ENCODE data around the gene TM4SF20. TPM values are rescaled to one million over a fixed set of nuclear protein-coding genes. Genes with fewer than 3 reads are reported as not detected.
"Not testable (repeated sequence)": the region's sequence is repeated elsewhere in the genome, so short reads cannot be mapped to it uniquely, and the experiment has no call there.

Gene TM4SF20
- total and polyA plus RNA-seq, 8 donors = 2.8 TPM; not detected in 7

- Histone ChIP-seq H3K36me3 (no peaks in the 10 kb centered on the region), H3K9me3 (no peaks in the 10 kb centered on the region), H3K4me3 (no peak overlapping the region), H3K27ac (no peak overlapping the region), H3K4me1 (no peaks in the 10 kb centered on the region), H3K27me3 (peaks cover 0 to 7% (median 0%) of the 10 kb centered on the region in 3 donors)
- no peak for TF ChIP-seq CTCF (IDR thresholded peaks at IDR 0.05)
- TF ChIP-seq EP300 (IDR thresholded peaks at IDR 0.05) = no peak
- TF ChIP-seq POLR2A (IDR thresholded peaks at IDR 0.05) = no peak
- TF ChIP-seq POLR2AphosphoS5 (IDR thresholded peaks at IDR 0.05) = no peak
- no peak for DNase-seq
- WGBS, 5 donors = 52 to 71% (median 67%) methylated on average over 6 of the region's 6 CpGs
- intact Hi-C loops (cut with DNase I; ENCODE audit: low total_unique reads) = no loop called here
Measured at GRCh38 chr2:227386630-227387029, 7.5 kb upstream of the TM4SF20 start.

- no peaks in the 10 kb centered on the region for H3K4me1 ChIP-seq
- H3K4me3 ChIP-seq = no peak overlapping the region
- H3K27ac ChIP-seq = no peak overlapping the region
Measured at GRCh38 chr2:227383686-227384085, 4.6 kb upstream of the TM4SF20 start.

GRCh38 chr2:227382241-227382835, 3.2 kb upstream of the TM4SF20 start:
- H3K9me3 ChIP-seq; intact Hi-C loops (cut with DNase I; ENCODE audit: low total_unique reads); DNase-seq; H3K4me1 ChIP-seq; H3K4me3 ChIP-seq; H3K36me3 ChIP-seq; H3K27ac ChIP-seq: not testable (repeated sequence)
- WGBS, 5 donors = 69 to 86% (median 73%) methylated on average over 2 of the region's 2 CpGs
- peaks cover 0 to 18% (median 0%) of the 10 kb centered on the region in 3 donors for H3K27me3 ChIP-seq

More at GRCh38 chr2:227383686-227384085, 4.6 kb upstream of the TM4SF20 start:
- TF ChIP-seq CTCF (IDR thresholded peaks at IDR 0.05) (no peak), EP300 (IDR thresholded peaks at IDR 0.05) (no peak), POLR2A (IDR thresholded peaks at IDR 0.05) (no peak), POLR2AphosphoS5 (IDR thresholded peaks at IDR 0.05) (no peak)
- 60 to 79% (median 69%) methylated on average over 3 of the region's 3 CpGs for WGBS, 5 donors
- Histone ChIP-seq H3K27me3 (peaks cover 0 to 18% (median 0%) of the 10 kb centered on the region in 3 donors), H3K9me3 (no peaks in the 10 kb centered on the region), H3K36me3 (no peaks in the 10 kb centered on the region)
- intact Hi-C loops (cut with DNase I; ENCODE audit: low total_unique reads) = no loop called here
- no peak for DNase-seq

GRCh38 chr2:227378371-227378782, 729 bp downstream of the TM4SF20 start:
- H3K4me3 ChIP-seq = no peak overlapping the region
- intact Hi-C loops (cut with DNase I; ENCODE audit: low total_unique reads) = no loop called here
- no peaks in the 10 kb centered on the region for H3K36me3 ChIP-seq
- peaks cover 0 to 14% (median 0%) of the 10 kb centered on the region in 3 donors for H3K27me3 ChIP-seq
- H3K27ac ChIP-seq = no peak overlapping the region
- no peaks in the 10 kb centered on the region for H3K4me1 ChIP-seq
- no peak for TF ChIP-seq POLR2AphosphoS5 (IDR thresholded peaks at IDR 0.05)
- TF ChIP-seq CTCF (IDR thresholded peaks at IDR 0.05) = no peak
- no peak for TF ChIP-seq POLR2A (IDR thresholded peaks at IDR 0.05)
- TF ChIP-seq EP300 (IDR thresholded peaks at IDR 0.05) = no peak
- 83 to 98% (median 89%) methylated on average over 4 of the region's 4 CpGs for WGBS, 5 donors
- DNase-seq = no peak
- no peaks in the 10 kb centered on the region for H3K9me3 ChIP-seq

Measured in stomach (tissue), 9 donors.